H1 (cell line): ENCODE measurements around the gene MT1F. TPM values are rescaled to one million over a fixed set of nuclear protein-coding genes. Genes with fewer than 3 reads are reported as not detected.

Experiments used
- CTCF ChIA-PET: fragments of 300-600 bp; sonication (Branson Sonifier 250); formaldehyde crosslinking; loops from one replicate; lab custom pipeline; 2021; ENCODE audit not compliant: partially characterized antibody; lab: Charles Lee
- POLR2A ChIA-PET: fragments of 300-600 bp; sonication (Branson Sonifier 250); formaldehyde crosslinking; loops from one replicate; lab custom pipeline; 2021; ENCODE audit warnings: inconsistent platforms; ENCODE audit not compliant: partially characterized antibody; lab: Charles Lee
- DNase-seq, 2 experiments: peaks; one replicate each; pipeline versions ENCODE4 v3.0.0 to v3.0.0-alpha.2; 2010 to 2022; ENCODE audit warnings: low spot score in 2 of 2, low read depth in 1 of 2, mixed read lengths in 1 of 2
- FAIRE-seq: peaks from 2 replicates; lab custom pipeline; 2011; peaks lifted over from hg19 to GRCh38; lab: Jason Lieb, UNC
- H2AFZ ChIP-seq: 2 replicates; pipeline ENCODE4 v1.8.1; 2012; ENCODE audit warnings: low read length, inconsistent platforms
- H2AK5ac ChIP-seq: 2 replicates; pipeline ENCODE4 v1.6.1; 2013; ENCODE audit warnings: low read depth, low read length
- H2BK120ac ChIP-seq: replicated peaks from 2 replicates; pipeline ENCODE3; 2013; ENCODE audit warnings: low read depth, low read length, inconsistent platforms
- H2BK12ac ChIP-seq: 2 replicates; pipeline ENCODE4 v1.6.1; 2013; ENCODE audit warnings: low read depth, low read length
- H2BK15ac ChIP-seq: 2 replicates; pipeline ENCODE4 v1.6.1; 2013; ENCODE audit warnings: low read length
- H2BK20ac ChIP-seq: 2 replicates; pipeline ENCODE4 v1.6.1; 2013; ENCODE audit warnings: low read length
- H2BK5ac ChIP-seq: 2 replicates; pipeline ENCODE4 v1.6.1; 2013; ENCODE audit warnings: low read depth, low read length
- H3K14ac ChIP-seq: 2 replicates; pipeline ENCODE4 v1.6.1; 2013; ENCODE audit warnings: inconsistent platforms; ENCODE audit not compliant: insufficient read length
- H3K18ac ChIP-seq: 2 replicates; pipeline ENCODE4 v1.6.1; 2013; ENCODE audit warnings: low read length; ENCODE audit errors: extremely low read depth
- H3K23ac ChIP-seq: 2 replicates; pipeline ENCODE4 v1.6.1; 2013; ENCODE audit warnings: inconsistent platforms; ENCODE audit not compliant: insufficient read length
- H3K23me2 ChIP-seq: 2 replicates; pipeline ENCODE4 v1.6.1; 2013; ENCODE audit warnings: low read depth, low read length
- H3K27ac ChIP-seq: 2 replicates; pipeline ENCODE4 v1.6.1; 2011; ENCODE audit warnings: low read depth, low read length, inconsistent platforms
- H3K27me3 ChIP-seq, 4 experiments: replicated peaks in 1 of 4; 1 replicate in 1 of 4; 2 replicates in 3 of 4; pipeline versions ENCODE4 v1.6.1 to v1.8.1; 2011 to 2013; ENCODE audit warnings: low read length in 3 of 4, mild to moderate bottlenecking in 3 of 4, inconsistent platforms in 2 of 4, mixed read lengths in 2 of 4, moderate library complexity in 1 of 4; ENCODE audit not compliant: control insufficient read depth in 3 of 4, insufficient read depth in 3 of 4; ENCODE audit errors: extremely low read depth in 1 of 4
- H3K36me3 ChIP-seq, 4 experiments: 2 replicates each; pipeline versions ENCODE4 v1.6.1 to v1.8.1; 2011 to 2013; ENCODE audit warnings: mild to moderate bottlenecking in 4 of 4, low read length in 3 of 4, moderate library complexity in 2 of 4, control low read depth in 1 of 4, inconsistent platforms in 1 of 4; ENCODE audit not compliant: insufficient read depth in 4 of 4, control insufficient read depth in 2 of 4
- H3K4ac ChIP-seq: replicated peaks from 2 replicates; pipeline ENCODE3; 2013; ENCODE audit warnings: low read length, low read depth, mixed read lengths, inconsistent platforms; ENCODE audit not compliant: insufficient read length
- H3K4me1 ChIP-seq, 4 experiments: replicated peaks in 1 of 4; 1 replicate in 1 of 4; 2 replicates in 3 of 4; pipeline versions ENCODE4 v1.6.1 to v1.8.1; 2011 to 2013; ENCODE audit warnings: low read length in 3 of 4, inconsistent platforms in 2 of 4, mixed read lengths in 1 of 4; ENCODE audit not compliant: insufficient read depth in 4 of 4, control insufficient read depth in 3 of 4
- H3K4me2 ChIP-seq, 2 experiments: 2 replicates each; pipeline versions ENCODE4 v1.6.1 to v1.8.1; 2011 to 2013; ENCODE audit warnings: low read depth in 2 of 2, low read length in 2 of 2, control low read depth in 1 of 2, inconsistent platforms in 1 of 2, mild to moderate bottlenecking in 1 of 2; ENCODE audit not compliant: insufficient read depth in 1 of 2
- H3K4me3 ChIP-seq, 4 experiments: fragments of 200-600, 300-600 bp in 1 of 4; sonication (generic), shearing (Covaris generic), sonication (Bioruptor Twin) in 1 of 4; 2 replicates each; pipeline versions ENCODE4 v1.5.1 to v1.8.1; 2011 to 2016; ENCODE audit warnings: low read length in 4 of 4, low read depth in 3 of 4, control low read depth in 2 of 4, inconsistent platforms in 2 of 4, mild to moderate bottlenecking in 2 of 4, mixed read lengths in 1 of 4, moderate library complexity in 1 of 4; ENCODE audit not compliant: insufficient read depth in 2 of 4; ENCODE audit errors: extremely low read depth in 1 of 4
- H3K56ac ChIP-seq: replicated peaks from 2 replicates; pipeline ENCODE3; 2013; ENCODE audit warnings: low read depth, mild to moderate bottlenecking, mixed read lengths, low read length, inconsistent platforms; ENCODE audit not compliant: insufficient read length
- H3K79me1 ChIP-seq: 2 replicates; pipeline ENCODE4 v1.6.1; 2013; ENCODE audit warnings: low read depth, low read length, control low read depth
- H3K79me2 ChIP-seq, 2 experiments: 2 replicates each; pipeline versions ENCODE4 v1.6.1 to v1.8.1; 2012 to 2013; ENCODE audit warnings: low read length in 2 of 2, mild to moderate bottlenecking in 2 of 2, inconsistent platforms in 1 of 2; ENCODE audit not compliant: insufficient read depth in 2 of 2, control insufficient read depth in 1 of 2
- H3K9ac ChIP-seq, 4 experiments: replicated peaks in 1 of 4; 1 replicate in 1 of 4; 2 replicates in 3 of 4; pipeline versions ENCODE4 v1.6.1 to v1.8.1; 2011 to 2013; ENCODE audit warnings: low read depth in 3 of 4, low read length in 3 of 4, control low read depth in 2 of 4, mild to moderate bottlenecking in 2 of 4, moderate library complexity in 2 of 4, inconsistent platforms in 1 of 4; ENCODE audit errors: extremely low read depth in 1 of 4
- H3K9me3 ChIP-seq, 2 experiments: 2 replicates each; pipeline versions ENCODE4 v1.6.1 to v1.8.1; 2012 to 2013; ENCODE audit warnings: mild to moderate bottlenecking in 2 of 2, moderate library complexity in 2 of 2, control low read depth in 1 of 2, inconsistent platforms in 1 of 2, low read depth in 1 of 2, low read length in 1 of 2, mixed read lengths in 1 of 2; ENCODE audit not compliant: insufficient read depth in 2 of 2
- H4K20me1 ChIP-seq, 2 experiments: replicated peaks in 1 of 2; 2 replicates each; pipeline versions ENCODE3 to v1.8.1; 2011 to 2013; ENCODE audit warnings: inconsistent platforms in 2 of 2, low read length in 2 of 2, mild to moderate bottlenecking in 1 of 2; ENCODE audit not compliant: insufficient read depth in 2 of 2, control insufficient read depth in 1 of 2
- H4K5ac ChIP-seq: 2 replicates; pipeline ENCODE4 v1.6.1; 2013; ENCODE audit warnings: low read length, low read depth, mixed read lengths, inconsistent platforms; ENCODE audit not compliant: insufficient read length
- H4K8ac ChIP-seq: 2 replicates; pipeline ENCODE4 v1.8.0; 2013; ENCODE audit warnings: mild to moderate bottlenecking, moderate library complexity, low read length, inconsistent platforms; ENCODE audit not compliant: insufficient read depth; ENCODE audit errors: extremely low read depth
- H4K91ac ChIP-seq: replicated peaks from 2 replicates; pipeline ENCODE3; 2013; ENCODE audit warnings: low read length, mixed read lengths, inconsistent platforms; ENCODE audit not compliant: insufficient read length
- BCL11A ChIP-seq, 2 experiments: IDR thresholded peaks; one replicate each; pipeline ENCODE4 v1.6.1; 2011; ENCODE audit warnings: low read depth in 2 of 2, low read length in 2 of 2, mild to moderate bottlenecking in 2 of 2
- EZH2 ChIP-seq: fragments of 200-600 bp; sonication (generic); IDR thresholded peaks from 2 replicates; pipeline ENCODE4 v1.7.1; 2012; ENCODE audit warnings: low read depth, mild to moderate bottlenecking, moderate library complexity, low read length, inconsistent platforms; ENCODE audit not compliant: severe bottlenecking
- HDAC2 ChIP-seq, 2 experiments: fragments of 300-600 bp in 1 of 2; sonication (generic) in 1 of 2; IDR thresholded peaks; 2 replicates each; pipeline ENCODE4 v1.6.1; 2011 to 2012; ENCODE audit warnings: low read depth in 2 of 2, low read length in 2 of 2, mild to moderate bottlenecking in 2 of 2, moderate library complexity in 2 of 2, borderline replicate concordance in 1 of 2, inconsistent platforms in 1 of 2
- MAX ChIP-seq: IDR thresholded peaks from 2 replicates; pipeline ENCODE4 v1.6.1; 2012; ENCODE audit warnings: inconsistent platforms
- RBBP5 ChIP-seq: IDR thresholded peaks from 2 replicates; pipeline ENCODE4 v1.7.1; 2012; ENCODE audit warnings: low read depth, mild to moderate bottlenecking, inconsistent platforms, low read length, moderate library complexity, borderline replicate concordance
- RNF2 ChIP-seq: fragments of 200-900, 300-1000 bp; sonication (generic); IDR thresholded peaks from 2 replicates; pipeline ENCODE4 v1.7.1; 2016; ENCODE audit warnings: borderline replicate concordance, low read depth, mild to moderate bottlenecking, antibody characterized with exemption, low read length; ENCODE audit not compliant: poor library complexity, severe bottlenecking; ENCODE audit errors: missing control alignments
- SAP30 ChIP-seq: fragments of 300-600 bp; sonication (generic); IDR thresholded peaks from 2 replicates; pipeline ENCODE4 v1.7.1; 2012; ENCODE audit warnings: low read length, moderate library complexity, mild to moderate bottlenecking, inconsistent platforms; ENCODE audit not compliant: insufficient read depth, insufficient replicate concordance
- SP2 ChIP-seq: IDR thresholded peaks from 2 replicates; pipeline ENCODE4 v1.6.1; 2012; ENCODE audit warnings: mild to moderate bottlenecking, low read length, inconsistent platforms
- TCF12 ChIP-seq: IDR thresholded peaks from 2 replicates; pipeline ENCODE4 v1.6.1; 2011; ENCODE audit warnings: low read depth, mild to moderate bottlenecking, low read length
- WGBS, 2 experiments: shearing (Covaris generic) in 1 of 2; methylation state at CpG; one replicate each; pipeline versions ENCODE4 v1.1.6 to v1.1.7; 2013 to 2015; ENCODE audit warnings: low lambda C conversion rate in 2 of 2, mixed read lengths in 2 of 2, inconsistent platforms in 1 of 2, low coverage in 1 of 2, missing lambda C conversion rate in 1 of 2; ENCODE audit not compliant: insufficient replicate concordance in 2 of 2, insufficient coverage in 1 of 2, insufficient read length in 1 of 2; ENCODE audit errors: extremely low coverage in 1 of 2, missing lambda C conversion rate in 1 of 2; 5-methylcytosine and 5-hydroxymethylcytosine counted together
- polyA plus RNA-seq, 7 experiments: library from polyadenylated mRNA; depleted of rRNA in 3 of 7; stranded (reverse) in 5 of 7; unstranded in 2 of 7; fragments of >200 nt in 5 of 7; fragments of 200-250 nt in 2 of 7; gene quantifications; 1 replicate in 5 of 7; 2 replicates in 1 of 7; 4 replicates in 1 of 7; pipeline versions ENCODE4 v1.2.1 to v1.2.3, GENCODE V29; 2011 to 2013; ENCODE audit warnings: missing spikeins in 2 of 7, mixed read lengths in 2 of 7
- total RNA-seq: library from RNA; stranded (reverse); fragmentation: NEBNext Ultra II Directional; extraction: Animal tissue kit (Norgen Biotek cat#: 25700); gene quantifications from 2 replicates; pipeline ENCODE4 v1.2.1, GENCODE V29; 2021

MT1F gene
- total and polyA plus RNA-seq, 2 of the 8 experiments (the other 6 are each of a cell fraction or from before 2014, with no cell fraction given), result 5.9 to 20.8 TPM

GRCh38 chr16:56669005-56669839 is 11.5 kb downstream of the MT1F start, which contains the start of gene MT1H:
Gene MT1H (plus strand): TSS chr16:56669814. CDS start chr16:56669885, 71 bp downstream.
- no peak within 1 kb of the TSS for H2BK5ac ChIP-seq
- no peak within 1 kb of the TSS for H4K5ac ChIP-seq
- peaks cover 72 to 91% (median 85%) of the 10 kb centered on the region in 4 experiments for H3K27me3 ChIP-seq
- H2AK5ac ChIP-seq, result 0 out of 2 replicates have a peak within 1 kb of the TSS, but pooled peaks have one; percentile 61
- peaks cover 2 to 9% of the 10 kb centered on the region in 2 experiments for H4K20me1 ChIP-seq
- H3K4me1 ChIP-seq, result peaks cover 3 to 16% (median 12%) of the 10 kb centered on the region in 4 experiments
- no peak within 1 kb of the TSS for H3K56ac ChIP-seq
- H3K36me3 ChIP-seq, result no peaks in the 10 kb centered on the region
- no peaks in the 10 kb centered on the region for H3K9me3 ChIP-seq
- no peaks in the 10 kb centered on the region for H3K79me1 ChIP-seq
- H3K9ac ChIP-seq, result no peak within 1 kb of the TSS
- no peak within 1 kb of the TSS for H3K27ac ChIP-seq
- no peak within 1 kb of the TSS for H3K14ac ChIP-seq
- H4K91ac ChIP-seq, result peak within 1 kb of the TSS; percentile 15
- peak within 1 kb of the TSS; percentile 79 for H3K18ac ChIP-seq
- H2BK15ac ChIP-seq, result no peak within 1 kb of the TSS
- H3K4me3 ChIP-seq, result peak within 1 kb of the TSS; percentile 13 to 52 (median 19); a peak in 7 of 8 replicates
- no peak within 1 kb of the TSS for H2BK120ac ChIP-seq
- H3K23me2 ChIP-seq, result peaks cover 10% of the 10 kb centered on the region; the same call in 1 of the 2 replicates
- DNase-seq (peak in 1 of 2 experiments; percentile 69), FAIRE-seq (no peak)
- H3K79me2 ChIP-seq, result no peaks in the 10 kb centered on the region
- POLR2A ChIA-PET, result interaction anchor here (0.9 to 13.9 kb wide), 16 partner anchors 8 to 218 kb away, joined by 3 to 205 read pairs (median 5); partner anchors contain the start of genes MT1B, MT1E, MT1F and MT1M
- no peak within 1 kb of the TSS; the same call in none of the 2 replicates for H2BK20ac ChIP-seq
- no peak within 1 kb of the TSS for H3K4ac ChIP-seq
- 5% methylated on average over 34 of the region's 38 CpGs; no CpG with 5 or more reads in 1 of the 2 experiments for WGBS, 2 experiments
- no peak within 1 kb of the TSS for H3K23ac ChIP-seq
- H2BK12ac ChIP-seq, result peak within 1 kb of the TSS; percentile 86; the same call in 1 of the 2 replicates
- CTCF ChIA-PET, result interaction anchor here (0.8 to 4.6 kb wide), 9 partner anchors 10 to 92 kb away, joined by 3 to 29 read pairs (median 3); partner anchors contain the start of genes MT1E and MT1M
- H4K8ac ChIP-seq, result no peak within 1 kb of the TSS
- 0 out of 2 replicates have a peak within 1 kb of the TSS, but pooled peaks have one; percentile 6 for H2AFZ ChIP-seq
- H3K4me2 ChIP-seq, result peak within 1 kb of the TSS; percentile 74 to 92
- TF ChIP-seq HDAC2 (IDR thresholded peaks at IDR 0.05; ENCODE audit: borderline replicate concordance in 1 of 2, low read depth in 2 of 2, low read length in 2 of 2) (no peak), SP2 (no peak), EZH2 (peak; percentile 79), TCF12 (no peak), BCL11A (IDR thresholded peaks at IDR 0.05; ENCODE audit: low read depth in 2 of 2, low read length in 2 of 2) (no peak), RNF2 (peak; percentile 53), SAP30 (no peak), MAX (peak; percentile 83), RBBP5 (no peak)
